Measurements from ENCODE around the gene GRID1.
"Not testable (repeated sequence)": the region's sequence is repeated elsewhere in the genome, so short reads cannot be mapped to it uniquely, and the experiment has no call there.

GRID1 gene

GRCh38 chr10:86045896-86046295 is 320.7 kb downstream of the GRID1 start:
- DNase-seq, result no peak

GRCh38 chr10:86044029-86044428 is 322.6 kb downstream of the GRID1 start:
- DNase-seq, result no peak

- DNase-seq, result no peak
These were observed 323.4 kb downstream of the GRID1 start for GRCh38 chr10:86043236-86043635.

GRCh38 chr10:86042161-86042560 is 324.4 kb downstream of the GRID1 start:
- DNase-seq, result no peak

GRCh38 chr10:86041116-86041515 is 325.5 kb downstream of the GRID1 start:
- DNase-seq, result no peak

- DNase-seq, result no peak
These were observed 328.2 kb downstream of the GRID1 start for GRCh38 chr10:86038371-86038770.

- no peak for DNase-seq
These were observed 329.5 kb downstream of the GRID1 start for GRCh38 chr10:86037096-86037495.

- no peak for DNase-seq
These were observed 330.1 kb downstream of the GRID1 start for GRCh38 chr10:86036544-86036831.

- no peak for DNase-seq
These were observed 330.6 kb downstream of the GRID1 start for GRCh38 chr10:86035791-86036543.

- DNase-seq, result no peak
These were observed 331.9 kb downstream of the GRID1 start for GRCh38 chr10:86034710-86035109.

- DNase-seq, result no peak
These were observed 333.0 kb downstream of the GRID1 start for GRCh38 chr10:86033581-86033980.

- DNase-seq, result not testable (repeated sequence)
These were observed 334.5 kb downstream of the GRID1 start for GRCh38 chr10:86032087-86032486.

- no peak for DNase-seq
These were observed 336.3 kb downstream of the GRID1 start for GRCh38 chr10:86030312-86030711.

- no peak for DNase-seq
These were observed 339.2 kb downstream of the GRID1 start for GRCh38 chr10:86027346-86027745.

- no peak for DNase-seq
These were observed 341.1 kb downstream of the GRID1 start for GRCh38 chr10:86025509-86025908.

- DNase-seq, result no peak
These were observed 342.1 kb downstream of the GRID1 start for GRCh38 chr10:86024281-86025041.

- no peak for DNase-seq
These were observed 342.7 kb downstream of the GRID1 start for GRCh38 chr10:86023931-86024280.

- DNase-seq, result no peak
These were observed 343.3 kb downstream of the GRID1 start for GRCh38 chr10:86023336-86023735.

- DNase-seq, result no peak
These were observed 343.7 kb downstream of the GRID1 start for GRCh38 chr10:86022906-86023305.

GRCh38 chr10:86020134-86020533 is 346.5 kb downstream of the GRID1 start:
- DNase-seq, result no peak

GRCh38 chr10:86019141-86019540 is 347.5 kb downstream of the GRID1 start:
- no peak for DNase-seq

GRCh38 chr10:86018735-86019058 is 347.9 kb downstream of the GRID1 start:
- no peak for DNase-seq

- no peak for DNase-seq
These were observed 348.5 kb downstream of the GRID1 start for GRCh38 chr10:86017841-86018734.

- DNase-seq, result no peak
These were observed 353.0 kb downstream of the GRID1 start for GRCh38 chr10:86013568-86013967.

All from NCI-H1930 (cell line).